Liver (tissue), 9 donors: ENCODE measurements around the gene EVPL. TPM values are rescaled to one million over a fixed set of nuclear protein-coding genes. Genes with fewer than 3 reads are reported as not detected.

Experiments used
- DNase-seq: peaks from one replicate; pipeline ENCODE4 v3.0.0-alpha.2; 2017; ENCODE audit warnings: low spot score
- H3K27ac ChIP-seq, 2 donors: one replicate each; pipeline ENCODE4 v1.7.0; 2013; ENCODE audit warnings: inconsistent platforms in 2 of 2, low read length in 2 of 2, control low read depth in 1 of 2, low read depth in 1 of 2, mild to moderate bottlenecking in 1 of 2
- H3K27me3 ChIP-seq, 4 donors: one replicate each; pipeline versions ENCODE4 v1.6.1 to v1.7.0; 2013; ENCODE audit warnings: low read length in 3 of 4, inconsistent platforms in 1 of 4, mild to moderate bottlenecking in 1 of 4, moderate library complexity in 1 of 4; ENCODE audit not compliant: control insufficient read depth in 4 of 4, insufficient read depth in 4 of 4
- H3K36me3 ChIP-seq, 4 donors: one replicate each; pipeline versions ENCODE4 v1.6.1 to v1.7.0; 2013; ENCODE audit warnings: low read length in 3 of 4, mild to moderate bottlenecking in 3 of 4, low read depth in 1 of 4, moderate library complexity in 1 of 4; ENCODE audit not compliant: control insufficient read depth in 4 of 4, insufficient read depth in 3 of 4
- H3K4me1 ChIP-seq, 4 donors: one replicate each; pipeline versions ENCODE4 v1.6.1 to v1.7.0; 2013; ENCODE audit warnings: low read length in 3 of 4, mild to moderate bottlenecking in 3 of 4, moderate library complexity in 1 of 4; ENCODE audit not compliant: control insufficient read depth in 4 of 4, insufficient read depth in 4 of 4
- H3K4me3 ChIP-seq, 3 donors: one replicate each; pipeline versions ENCODE4 v1.6.1 to v1.7.0; 2013; ENCODE audit warnings: low read length in 3 of 3, control low read depth in 1 of 3, low read depth in 1 of 3, mild to moderate bottlenecking in 1 of 3
- H3K9ac ChIP-seq, 2 donors: one replicate each; pipeline ENCODE4 v1.7.0; 2013; ENCODE audit warnings: low read length in 2 of 2, mild to moderate bottlenecking in 2 of 2, moderate library complexity in 2 of 2, control low read depth in 1 of 2, low read depth in 1 of 2
- H3K9me3 ChIP-seq, 4 donors: one replicate each; pipeline versions ENCODE4 v1.6.1 to v1.7.0; 2013; ENCODE audit warnings: low read length in 3 of 4; ENCODE audit not compliant: control insufficient read depth in 4 of 4
- ATF3 ChIP-seq: IDR thresholded peaks from 2 replicates; pipeline ENCODE4 v1.6.1; 2016; ENCODE audit warnings: antibody characterized with exemption
- EGR1 ChIP-seq, 2 donors: IDR thresholded peaks; 2 replicates each; pipeline ENCODE4 v1.6.1; 2016 to 2018; ENCODE audit warnings: antibody characterized with exemption in 2 of 2, low read depth in 2 of 2
- FOXA1 ChIP-seq: IDR thresholded peaks from 2 replicates; pipeline ENCODE4 v1.6.1; 2016; ENCODE audit warnings: antibody characterized with exemption
- FOXA2 ChIP-seq: IDR thresholded peaks from 2 replicates; pipeline ENCODE4 v1.6.1; 2016; ENCODE audit warnings: antibody characterized with exemption
- GABPA ChIP-seq, 2 donors: IDR thresholded peaks in 1 of 2; conservative IDR thresholded peaks in 1 of 2; 2 replicates each; pipeline ENCODE4 v1.6.1; 2016; ENCODE audit warnings: antibody characterized with exemption in 2 of 2, mild to moderate bottlenecking in 1 of 2, moderate library complexity in 1 of 2
- HNF4A ChIP-seq, 2 donors: conservative IDR thresholded peaks; 2 replicates each; pipeline ENCODE4 v1.6.1; 2016; ENCODE audit warnings: antibody characterized with exemption in 2 of 2, mild to moderate bottlenecking in 2 of 2
- HNF4G ChIP-seq: IDR thresholded peaks from 2 replicates; pipeline ENCODE4 v1.6.1; 2016; ENCODE audit warnings: antibody characterized with exemption
- JUND ChIP-seq, 2 donors: IDR thresholded peaks; 2 replicates each; pipeline ENCODE4 v1.6.1; 2016; ENCODE audit warnings: antibody characterized with exemption in 2 of 2
- NR2F2 ChIP-seq: IDR thresholded peaks from 2 replicates; pipeline ENCODE4 v1.6.1; 2016; ENCODE audit warnings: antibody characterized with exemption
- RAD21 ChIP-seq, 2 donors: IDR thresholded peaks; 2 replicates each; pipeline ENCODE4 v1.6.1; 2016; ENCODE audit warnings: antibody characterized with exemption in 2 of 2, mild to moderate bottlenecking in 2 of 2
- RXRA ChIP-seq, 2 donors: IDR thresholded peaks; 2 replicates each; pipeline ENCODE4 v1.6.1; 2017 to 2018; ENCODE audit warnings: antibody characterized with exemption in 2 of 2, mild to moderate bottlenecking in 1 of 2
- SP1 ChIP-seq: IDR thresholded peaks from 2 replicates; pipeline ENCODE4 v1.6.1; 2018; ENCODE audit warnings: antibody characterized with exemption, mild to moderate bottlenecking
- TAF1 ChIP-seq: conservative IDR thresholded peaks from 2 replicates; pipeline ENCODE4 v1.6.1; 2016; ENCODE audit warnings: antibody characterized with exemption, mild to moderate bottlenecking
- YY1 ChIP-seq: IDR thresholded peaks from 2 replicates; pipeline ENCODE4 v1.6.1; 2016; ENCODE audit warnings: antibody characterized with exemption, mild to moderate bottlenecking
- WGBS: extraction: QIAGEN DNeasy Blood & Tissue Kit; methylation state at CpG from one replicate; pipeline ENCODE4 v1.1.7; 2013; 5-methylcytosine and 5-hydroxymethylcytosine counted together
- polyA plus RNA-seq, 2 donors: library from polyadenylated mRNA; stranded (reverse) in 1 of 2; unstranded in 1 of 2; fragments of 200-250 nt in 1 of 2; fragments of >200 nt in 1 of 2; fragmentation: Nextera tagmentation in 1 of 2; extraction: Ambion mirVana in 1 of 2; gene quantifications; one replicate each; pipeline versions ENCODE4 v1.2.1 to v1.2.3, GENCODE V29; 2013 to 2015
- total RNA-seq, 2 donors: library from RNA; depleted of rRNA; stranded (reverse); fragments of >200 nt; gene quantifications; one replicate each; pipeline ENCODE4 v1.2.3, GENCODE V29; 2014
- TF ChIP-seq, protein P1 (sequence below): IDR thresholded peaks from 2 replicates; pipeline ENCODE4 v1.6.1; 2016; ENCODE audit warnings: antibody characterized with exemption
- TF ChIP-seq, protein P2 (sequence below): IDR thresholded peaks from 2 replicates; pipeline ENCODE4 v1.6.1; 2016; ENCODE audit warnings: antibody characterized with exemption, mild to moderate bottlenecking
- TF ChIP-seq, protein P3 (sequence below): IDR thresholded peaks from 2 replicates; pipeline ENCODE4 v1.6.1; 2016; ENCODE audit warnings: antibody characterized with exemption
- TF ChIP-seq, protein P4 (sequence below): fragments of 150-350 bp; IDR thresholded peaks from 2 replicates; pipeline ENCODE4 v1.5.1; 2017; ENCODE audit warnings: improper control_type of control experiment, low read depth, low read length; ENCODE audit not compliant: missing input control
- donor health status: healthy.
- donor health status: healthy.
- donor health status: healthy.
- donor health status: healthy.
- donor health status: healthy.

Gene EVPL
- total and polyA plus RNA-seq, 4 donors, result 0.03 to 0.33 (median 0.21) TPM; not detected in 1

- H3K4me3 ChIP-seq, result no peak overlapping the region
- no peaks in the 10 kb centered on the region for H3K9me3 ChIP-seq
- H3K4me1 ChIP-seq, result peaks cover 3 to 13% (median 8%) of the 10 kb centered on the region in 4 donors
- TF ChIP-seq ATF3 (no peak), EGR1 (IDR thresholded peaks at IDR 0.05; ENCODE audit: low read depth in 2 of 2) (no peak), RAD21 (IDR thresholded peaks at IDR 0.05) (no peak), FOXA2 (no peak), GABPA (IDR thresholded peaks at IDR 0.05 in 1 of 2, conservative IDR thresholded peaks at IDR 0.05 in 1 of 2) (no peak), RXRA (IDR thresholded peaks at IDR 0.05) (no peak), NR2F2 (no peak), HNF4A (conservative IDR thresholded peaks at IDR 0.05) (no peak)
- TF ChIP-seq, protein P1, sequence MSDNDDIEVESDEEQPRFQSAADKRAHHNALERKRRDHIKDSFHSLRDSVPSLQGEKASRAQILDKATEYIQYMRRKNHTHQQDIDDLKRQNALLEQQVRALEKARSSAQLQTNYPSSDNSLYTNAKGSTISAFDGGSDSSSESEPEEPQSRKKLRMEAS, result no peak
- TF ChIP-seq, protein P2, sequence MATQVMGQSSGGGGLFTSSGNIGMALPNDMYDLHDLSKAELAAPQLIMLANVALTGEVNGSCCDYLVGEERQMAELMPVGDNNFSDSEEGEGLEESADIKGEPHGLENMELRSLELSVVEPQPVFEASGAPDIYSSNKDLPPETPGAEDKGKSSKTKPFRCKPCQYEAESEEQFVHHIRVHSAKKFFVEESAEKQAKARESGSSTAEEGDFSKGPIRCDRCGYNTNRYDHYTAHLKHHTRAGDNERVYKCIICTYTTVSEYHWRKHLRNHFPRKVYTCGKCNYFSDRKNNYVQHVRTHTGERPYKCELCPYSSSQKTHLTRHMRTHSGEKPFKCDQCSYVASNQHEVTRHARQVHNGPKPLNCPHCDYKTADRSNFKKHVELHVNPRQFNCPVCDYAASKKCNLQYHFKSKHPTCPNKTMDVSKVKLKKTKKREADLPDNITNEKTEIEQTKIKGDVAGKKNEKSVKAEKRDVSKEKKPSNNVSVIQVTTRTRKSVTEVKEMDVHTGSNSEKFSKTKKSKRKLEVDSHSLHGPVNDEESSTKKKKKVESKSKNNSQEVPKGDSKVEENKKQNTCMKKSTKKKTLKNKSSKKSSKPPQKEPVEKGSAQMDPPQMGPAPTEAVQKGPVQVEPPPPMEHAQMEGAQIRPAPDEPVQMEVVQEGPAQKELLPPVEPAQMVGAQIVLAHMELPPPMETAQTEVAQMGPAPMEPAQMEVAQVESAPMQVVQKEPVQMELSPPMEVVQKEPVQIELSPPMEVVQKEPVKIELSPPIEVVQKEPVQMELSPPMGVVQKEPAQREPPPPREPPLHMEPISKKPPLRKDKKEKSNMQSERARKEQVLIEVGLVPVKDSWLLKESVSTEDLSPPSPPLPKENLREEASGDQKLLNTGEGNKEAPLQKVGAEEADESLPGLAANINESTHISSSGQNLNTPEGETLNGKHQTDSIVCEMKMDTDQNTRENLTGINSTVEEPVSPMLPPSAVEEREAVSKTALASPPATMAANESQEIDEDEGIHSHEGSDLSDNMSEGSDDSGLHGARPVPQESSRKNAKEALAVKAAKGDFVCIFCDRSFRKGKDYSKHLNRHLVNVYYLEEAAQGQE, result no peak
- TF ChIP-seq, protein P3, sequence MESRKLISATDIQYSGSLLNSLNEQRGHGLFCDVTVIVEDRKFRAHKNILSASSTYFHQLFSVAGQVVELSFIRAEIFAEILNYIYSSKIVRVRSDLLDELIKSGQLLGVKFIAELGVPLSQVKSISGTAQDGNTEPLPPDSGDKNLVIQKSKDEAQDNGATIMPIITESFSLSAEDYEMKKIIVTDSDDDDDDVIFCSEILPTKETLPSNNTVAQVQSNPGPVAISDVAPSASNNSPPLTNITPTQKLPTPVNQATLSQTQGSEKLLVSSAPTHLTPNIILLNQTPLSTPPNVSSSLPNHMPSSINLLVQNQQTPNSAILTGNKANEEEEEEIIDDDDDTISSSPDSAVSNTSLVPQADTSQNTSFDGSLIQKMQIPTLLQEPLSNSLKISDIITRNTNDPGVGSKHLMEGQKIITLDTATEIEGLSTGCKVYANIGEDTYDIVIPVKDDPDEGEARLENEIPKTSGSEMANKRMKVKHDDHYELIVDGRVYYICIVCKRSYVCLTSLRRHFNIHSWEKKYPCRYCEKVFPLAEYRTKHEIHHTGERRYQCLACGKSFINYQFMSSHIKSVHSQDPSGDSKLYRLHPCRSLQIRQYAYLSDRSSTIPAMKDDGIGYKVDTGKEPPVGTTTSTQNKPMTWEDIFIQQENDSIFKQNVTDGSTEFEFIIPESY, result no peak
- TF ChIP-seq, protein P4, sequence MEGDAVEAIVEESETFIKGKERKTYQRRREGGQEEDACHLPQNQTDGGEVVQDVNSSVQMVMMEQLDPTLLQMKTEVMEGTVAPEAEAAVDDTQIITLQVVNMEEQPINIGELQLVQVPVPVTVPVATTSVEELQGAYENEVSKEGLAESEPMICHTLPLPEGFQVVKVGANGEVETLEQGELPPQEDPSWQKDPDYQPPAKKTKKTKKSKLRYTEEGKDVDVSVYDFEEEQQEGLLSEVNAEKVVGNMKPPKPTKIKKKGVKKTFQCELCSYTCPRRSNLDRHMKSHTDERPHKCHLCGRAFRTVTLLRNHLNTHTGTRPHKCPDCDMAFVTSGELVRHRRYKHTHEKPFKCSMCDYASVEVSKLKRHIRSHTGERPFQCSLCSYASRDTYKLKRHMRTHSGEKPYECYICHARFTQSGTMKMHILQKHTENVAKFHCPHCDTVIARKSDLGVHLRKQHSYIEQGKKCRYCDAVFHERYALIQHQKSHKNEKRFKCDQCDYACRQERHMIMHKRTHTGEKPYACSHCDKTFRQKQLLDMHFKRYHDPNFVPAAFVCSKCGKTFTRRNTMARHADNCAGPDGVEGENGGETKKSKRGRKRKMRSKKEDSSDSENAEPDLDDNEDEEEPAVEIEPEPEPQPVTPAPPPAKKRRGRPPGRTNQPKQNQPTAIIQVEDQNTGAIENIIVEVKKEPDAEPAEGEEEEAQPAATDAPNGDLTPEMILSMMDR, result no peak
- H3K27ac ChIP-seq, result no peak overlapping the region
- DNase-seq, result no peak
- H3K36me3 ChIP-seq, result peaks cover 0 to 6% (median 4%) of the 10 kb centered on the region in 4 donors
- H3K9ac ChIP-seq, result no peak overlapping the region
- WGBS, result 88% methylated on average over 4 of the region's 4 CpGs
- H3K27me3 ChIP-seq, result no peaks in the 10 kb centered on the region
Observed at GRCh38 chr17:75987041-75987440, 40.1 kb downstream of the EVPL start.

DNA sequence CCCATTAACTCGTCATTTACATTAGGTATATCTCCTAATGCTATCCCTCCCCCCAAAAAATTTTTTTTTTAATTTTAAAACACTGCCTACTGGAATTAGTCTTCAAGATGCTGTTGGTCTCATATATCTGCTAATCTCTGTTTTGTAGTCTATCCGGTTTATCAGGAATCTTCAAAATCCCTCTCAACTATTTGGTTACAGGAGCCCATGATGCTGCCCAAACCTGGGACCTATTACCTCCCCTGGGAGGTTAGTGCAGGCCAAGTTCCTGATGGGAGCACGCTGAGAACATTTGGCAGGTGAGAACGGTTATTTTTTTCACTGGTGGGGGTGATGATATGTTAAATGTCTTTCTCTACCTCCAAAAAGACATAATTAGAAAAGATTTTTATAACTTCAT is 41.1 kb downstream of the EVPL start:
- Histone ChIP-seq H3K36me3 (peaks cover 0 to 4% (median 0%) of the 10 kb centered on the region in 4 donors), H3K4me1 (peaks cover 3 to 20% (median 13%) of the 10 kb centered on the region in 4 donors), H3K9ac (no peak overlapping the region), H3K27me3 (no peaks in the 10 kb centered on the region), H3K4me3 (no peak overlapping the region), H3K27ac (no peak overlapping the region), H3K9me3 (no peaks in the 10 kb centered on the region)
- DNase-seq, result no peak
- 98% methylated on average over 4 of the region's 4 CpGs for WGBS
- no peak for TF ChIP-seq EGR1 (IDR thresholded peaks at IDR 0.05; ENCODE audit: low read depth in 2 of 2)
- no peak for TF ChIP-seq JUND (IDR thresholded peaks at IDR 0.05)
- TF ChIP-seq HNF4G, result no peak
- no peak for TF ChIP-seq FOXA1
- TF ChIP-seq NR2F2, result no peak
- no peak for TF ChIP-seq SP1
- no peak for TF ChIP-seq RXRA (IDR thresholded peaks at IDR 0.05)
- TF ChIP-seq, protein P4, result no peak
- TF ChIP-seq FOXA2, result no peak
- TF ChIP-seq GABPA (IDR thresholded peaks at IDR 0.05 in 1 of 2, conservative IDR thresholded peaks at IDR 0.05 in 1 of 2), result no peak
- no peak for TF ChIP-seq HNF4A (conservative IDR thresholded peaks at IDR 0.05)
- TF ChIP-seq, protein P1, result no peak
- no peak for TF ChIP-seq RAD21 (IDR thresholded peaks at IDR 0.05)
- no peak for TF ChIP-seq YY1
- TF ChIP-seq ATF3, result no peak
- TF ChIP-seq, protein P3, result no peak
- no peak for TF ChIP-seq TAF1
